Sigmoid colon (tissue), 7 donors: ENCODE data around the gene SPATS2L. TPM values are rescaled to one million over a fixed set of nuclear protein-coding genes. Genes with fewer than 3 reads are reported as not detected.

Experiments used
- DNase-seq: peaks from one replicate; pipeline ENCODE4 v3.0.0-alpha.2; 2019
- H3K27ac ChIP-seq, 4 donors: fragments of 200-600 bp; sonication (generic); one replicate each; pipeline ENCODE4 v1.5.1; 2016 to 2019; ENCODE audit warnings: mild to moderate bottlenecking in 1 of 4
- H3K27me3 ChIP-seq, 3 donors: fragments of 200-600 bp; sonication (generic); one replicate each; pipeline ENCODE4 v1.5.1; 2019; ENCODE audit warnings: mild to moderate bottlenecking in 1 of 3
- H3K36me3 ChIP-seq, 4 donors: fragments of 200-600 bp; sonication (generic); one replicate each; pipeline ENCODE4 v1.5.1; 2016 to 2019
- H3K4me1 ChIP-seq, 4 donors: fragments of 200-600 bp; sonication (generic); one replicate each; pipeline ENCODE4 v1.5.1; 2017 to 2019
- H3K4me3 ChIP-seq, 4 donors: fragments of 200-600 bp; sonication (generic); one replicate each; pipeline ENCODE4 v1.5.1; 2017 to 2019; ENCODE audit warnings: mild to moderate bottlenecking in 2 of 4, moderate library complexity in 1 of 4
- H3K9me3 ChIP-seq, 4 donors: fragments of 200-600 bp in 3 of 4; sonication (generic) in 3 of 4; one replicate each; pipeline versions ENCODE4 v1.5.1 to v1.6.1; 2013 to 2019
- CTCF ChIP-seq, 4 experiments: fragments of 450-650 bp in 3 of 4; fragments of 200-600 bp in 1 of 4; IDR thresholded peaks; one replicate each; pipeline ENCODE4 v1.5.1; 2016 to 2019; ENCODE audit warnings: antibody characterized with exemption in 4 of 4, mild to moderate bottlenecking in 3 of 4, moderate library complexity in 2 of 4
- EP300 ChIP-seq, 4 donors: sonication (generic); formaldehyde crosslinking; IDR thresholded peaks; one replicate each; pipeline ENCODE4 v1.6.1; 2017; ENCODE audit warnings: antibody characterized with exemption in 4 of 4
- POLR2A ChIP-seq, 2 donors: fragments of 450-650 bp; IDR thresholded peaks; one replicate each; pipeline ENCODE4 v1.6.1; 2016; ENCODE audit warnings: antibody characterized with exemption in 2 of 2, mild to moderate bottlenecking in 2 of 2, moderate library complexity in 2 of 2
- POLR2AphosphoS5 ChIP-seq, 4 donors: sonication (generic); formaldehyde crosslinking; IDR thresholded peaks; one replicate each; pipeline ENCODE4 v1.6.1; 2017; ENCODE audit warnings: antibody characterized with exemption in 4 of 4
- WGBS, 2 donors: extraction: QIAGEN DNeasy Blood & Tissue Kit; methylation state at CpG; one replicate each; pipeline ENCODE4 v1.1.7; 2013; 5-methylcytosine and 5-hydroxymethylcytosine counted together
- intact Hi-C: fragments of 100-400 bp; cut with DNase I; formaldehyde crosslinking; loops from one replicate; pipeline ENCODE4 v1.15.1; 2023
- polyA plus RNA-seq, 3 donors: library from polyadenylated mRNA; stranded (reverse); fragments of 200-250 nt; gene quantifications; one replicate each; pipeline ENCODE4 v1.2.3, GENCODE V29; 2013
- total RNA-seq, 4 donors: library from RNA; depleted of rRNA; stranded (reverse); fragments of >200 nt; gene quantifications; one replicate each; pipeline ENCODE4 v1.1.0, GENCODE V29; 2016
- donor health status: healthy with polysubstance abuse.
- donor health status: Bipolar disorder and iron deficiency.
- donor health status: healthy.

The SPATS2L gene
- total and polyA plus RNA-seq, 7 donors, result 63.5 to 305 (median 104) TPM

GRCh38 chr2:200336980-200337615, 30.6 kb downstream of the SPATS2L start:
- no peak for DNase-seq
- WGBS, 2 donors, result 61 to 68% methylated on average over 3 of the region's 3 CpGs
- Histone ChIP-seq H3K4me1 (peaks cover 0 to 57% (median 36%) of the 10 kb centered on the region in 4 donors), H3K9me3 (no peaks in the 10 kb centered on the region), H3K27me3 (no peaks in the 10 kb centered on the region), H3K27ac (peak overlapping the region in 3 of 4 donors; percentile 15 to 39 (median 31)), H3K36me3 (no peaks in the 10 kb centered on the region), H3K4me3 (no peak overlapping the region)
- TF ChIP-seq EP300 (IDR thresholded peaks at IDR 0.05), result no peak
- TF ChIP-seq POLR2A (IDR thresholded peaks at IDR 0.05), result no peak
- intact Hi-C loops, result no loop called here

- intact Hi-C loops, result no loop called here
- peak overlapping the region in 3 of 4 donors; percentile 15 to 39 (median 31) for H3K27ac ChIP-seq
Measured at GRCh38 chr2:200337621-200338020, 31.1 kb downstream of the SPATS2L start.

GRCh38 chr2:200338692-200339091, 32.2 kb downstream of the SPATS2L start:
- no peaks in the 10 kb centered on the region for H3K36me3 ChIP-seq
- peaks cover 0 to 61% (median 38%) of the 10 kb centered on the region in 4 donors for H3K4me1 ChIP-seq
- intact Hi-C loops, result no loop called here
- no peaks in the 10 kb centered on the region for H3K9me3 ChIP-seq
- 44 to 49% methylated on average over 4 of the region's 4 CpGs for WGBS, 2 donors
- H3K27me3 ChIP-seq, result no peaks in the 10 kb centered on the region
- peak overlapping the region in 2 of 4 donors; percentile 15 to 40 for H3K27ac ChIP-seq
- no peak overlapping the region for H3K4me3 ChIP-seq
- DNase-seq, result no peak
- TF ChIP-seq POLR2AphosphoS5 (IDR thresholded peaks at IDR 0.05) (no peak), CTCF (IDR thresholded peaks at IDR 0.05) (no peak), EP300 (IDR thresholded peaks at IDR 0.05) (no peak), POLR2A (IDR thresholded peaks at IDR 0.05) (no peak)

More at GRCh38 chr2:200337621-200338020, 31.1 kb downstream of the SPATS2L start:
- Histone ChIP-seq H3K36me3 (no peaks in the 10 kb centered on the region), H3K4me1 (peaks cover 0 to 61% (median 38%) of the 10 kb centered on the region in 4 donors), H3K9me3 (no peaks in the 10 kb centered on the region), H3K4me3 (no peak overlapping the region), H3K27me3 (no peaks in the 10 kb centered on the region)
- WGBS, 2 donors, result 76 to 95% methylated on average over 2 of the region's 2 CpGs
- no peak for DNase-seq
- TF ChIP-seq POLR2A (IDR thresholded peaks at IDR 0.05), result no peak
- no peak for TF ChIP-seq EP300 (IDR thresholded peaks at IDR 0.05)
- TF ChIP-seq CTCF (IDR thresholded peaks at IDR 0.05), result no peak
- no peak for TF ChIP-seq POLR2AphosphoS5 (IDR thresholded peaks at IDR 0.05)

GRCh38 chr2:200340508-200341224, 34.2 kb downstream of the SPATS2L start:
- no peak for TF ChIP-seq CTCF (IDR thresholded peaks at IDR 0.05)
- no peak for TF ChIP-seq POLR2A (IDR thresholded peaks at IDR 0.05)
- TF ChIP-seq EP300 (IDR thresholded peaks at IDR 0.05), result no peak
- TF ChIP-seq POLR2AphosphoS5 (IDR thresholded peaks at IDR 0.05), result no peak
- 93 to 95% methylated on average over 6 of the region's 6 CpGs for WGBS, 2 donors
- Histone ChIP-seq H3K27me3 (no peaks in the 10 kb centered on the region), H3K27ac (peak overlapping the region in 1 of 4 donors; percentile 40), H3K4me3 (no peak overlapping the region), H3K4me1 (peaks cover 0 to 57% (median 37%) of the 10 kb centered on the region in 4 donors), H3K9me3 (no peaks in the 10 kb centered on the region), H3K36me3 (no peaks in the 10 kb centered on the region)
- intact Hi-C loops, result no loop called here
- no peak for DNase-seq

GRCh38 chr2:200341376-200341775, 34.9 kb downstream of the SPATS2L start:
- no peaks in the 10 kb centered on the region for H3K36me3 ChIP-seq
- no peaks in the 10 kb centered on the region for H3K9me3 ChIP-seq
- no peak for TF ChIP-seq EP300 (IDR thresholded peaks at IDR 0.05)
- no peak for TF ChIP-seq CTCF (IDR thresholded peaks at IDR 0.05)
- TF ChIP-seq POLR2A (IDR thresholded peaks at IDR 0.05), result no peak
- no peak for TF ChIP-seq POLR2AphosphoS5 (IDR thresholded peaks at IDR 0.05)
- no peak for DNase-seq
- H3K27me3 ChIP-seq, result no peaks in the 10 kb centered on the region
- no peak overlapping the region for H3K27ac ChIP-seq
- H3K4me3 ChIP-seq, result no peak overlapping the region
- WGBS, 2 donors, result 94 to 96% methylated on average over 1 of the region's 1 CpG
- intact Hi-C loops, result no loop called here
- H3K4me1 ChIP-seq, result peaks cover 0 to 59% (median 42%) of the 10 kb centered on the region in 4 donors
